ENCODE measurements around the gene NEURL4. TPM values are rescaled to one million over a fixed set of nuclear protein-coding genes. Genes with fewer than 3 reads are reported as not detected.
A peak's percentile ranks its signal among the peaks of the same experiment; 100 is the strongest.

NEURL4 gene
- polyA plus RNA-seq, 4 donors: 14.3 to 36.9 (median 22.7) TPM

- Histone ChIP-seq H3K4me1 (ENCODE audit: control insufficient read depth in 3 of 3, insufficient read depth in 2 of 3, low read depth in 1 of 3, low read length in 2 of 3) (no peaks in the 10 kb centered on the region), H3K9me3 (ENCODE audit: control insufficient read depth in 2 of 2, insufficient read depth in 1 of 2, low read depth in 1 of 2, low read length in 1 of 2) (no peaks in the 10 kb centered on the region), H3K4me3 (ENCODE audit: low read depth in 1 of 3, low read length in 3 of 3) (no peak overlapping the region), H3K27ac (ENCODE audit: low read depth in 1 of 3, low read length in 2 of 3) (no peak overlapping the region), H3K36me3 (ENCODE audit: control insufficient read depth in 3 of 3, insufficient read depth in 2 of 3, low read depth in 1 of 3, low read length in 3 of 3) (no peaks in the 10 kb centered on the region), H3K27me3 (ENCODE audit: control insufficient read depth in 3 of 3, insufficient read depth in 3 of 3, low read length in 3 of 3) (peaks cover 0 to 7% (median 0%) of the 10 kb centered on the region in 3 donors)
- 88 to 91% (median 89%) methylated on average over 6 of the region's 6 CpGs for WGBS, 3 donors
- FAIRE-seq: no peak
- DNase-seq: no peak
Observed at GRCh38 chr17:7363311-7363710, 34.2 kb upstream of the NEURL4 start.

GRCh38 chr17:7361906-7362305, 32.8 kb upstream of the NEURL4 start:
- Histone ChIP-seq H3K27ac (ENCODE audit: low read depth in 1 of 3, low read length in 2 of 3) (no peak overlapping the region), H3K27me3 (ENCODE audit: control insufficient read depth in 3 of 3, insufficient read depth in 3 of 3, low read length in 3 of 3) (peaks cover 0 to 3% (median 0%) of the 10 kb centered on the region in 3 donors), H3K4me3 (ENCODE audit: low read depth in 1 of 3, low read length in 3 of 3) (no peak overlapping the region), H3K4me1 (ENCODE audit: control insufficient read depth in 3 of 3, insufficient read depth in 2 of 3, low read depth in 1 of 3, low read length in 2 of 3) (no peaks in the 10 kb centered on the region), H3K9me3 (ENCODE audit: control insufficient read depth in 2 of 2, insufficient read depth in 1 of 2, low read depth in 1 of 2, low read length in 1 of 2) (no peaks in the 10 kb centered on the region), H3K36me3 (ENCODE audit: control insufficient read depth in 3 of 3, insufficient read depth in 2 of 3, low read depth in 1 of 3, low read length in 3 of 3) (no peaks in the 10 kb centered on the region)
- DNase-seq (no peak), FAIRE-seq (no peak)
- 49 to 66% (median 57%) methylated on average over 3 of the region's 3 CpGs for WGBS, 3 donors

GRCh38 chr17:7357381-7357780, 28.2 kb upstream of the NEURL4 start:
- Histone ChIP-seq H3K4me3 (ENCODE audit: low read depth in 1 of 3, low read length in 3 of 3) (no peak overlapping the region), H3K27ac (ENCODE audit: low read depth in 1 of 3, low read length in 2 of 3) (no peak overlapping the region), H3K9me3 (ENCODE audit: control insufficient read depth in 2 of 2, insufficient read depth in 1 of 2, low read depth in 1 of 2, low read length in 1 of 2) (no peaks in the 10 kb centered on the region), H3K4me1 (ENCODE audit: control insufficient read depth in 3 of 3, insufficient read depth in 2 of 3, low read depth in 1 of 3, low read length in 2 of 3) (peaks cover 0 to 9% (median 3%) of the 10 kb centered on the region in 3 donors), H3K27me3 (ENCODE audit: control insufficient read depth in 3 of 3, insufficient read depth in 3 of 3, low read length in 3 of 3) (peaks cover 0 to 10% (median 0%) of the 10 kb centered on the region in 3 donors), H3K36me3 (ENCODE audit: control insufficient read depth in 3 of 3, insufficient read depth in 2 of 3, low read depth in 1 of 3, low read length in 3 of 3) (peaks cover 0 to 3% (median 0%) of the 10 kb centered on the region in 3 donors)
- FAIRE-seq (no peak), DNase-seq (no peak)
- WGBS, 3 donors: 63 to 77% (median 72%) methylated on average over 2 of the region's 2 CpGs

- Histone ChIP-seq H3K9me3 (ENCODE audit: control insufficient read depth in 2 of 2, insufficient read depth in 1 of 2, low read depth in 1 of 2, low read length in 1 of 2) (no peaks in the 10 kb centered on the region), H3K27me3 (ENCODE audit: control insufficient read depth in 3 of 3, insufficient read depth in 3 of 3, low read length in 3 of 3) (peaks cover 0 to 10% (median 0%) of the 10 kb centered on the region in 3 donors), H3K27ac (ENCODE audit: low read depth in 1 of 3, low read length in 2 of 3) (no peak overlapping the region), H3K36me3 (ENCODE audit: control insufficient read depth in 3 of 3, insufficient read depth in 2 of 3, low read depth in 1 of 3, low read length in 3 of 3) (peaks cover 0 to 3% (median 0%) of the 10 kb centered on the region in 3 donors), H3K4me1 (ENCODE audit: control insufficient read depth in 3 of 3, insufficient read depth in 2 of 3, low read depth in 1 of 3, low read length in 2 of 3) (peaks cover 0 to 9% (median 3%) of the 10 kb centered on the region in 3 donors), H3K4me3 (ENCODE audit: low read depth in 1 of 3, low read length in 3 of 3) (no peak overlapping the region)
- 65 to 71% (median 71%) methylated on average over 8 of the region's 8 CpGs for WGBS, 3 donors
- DNase-seq (no peak), FAIRE-seq (no peak)
Observed at GRCh38 chr17:7356756-7357155, 27.6 kb upstream of the NEURL4 start.

- WGBS, 3 donors: 5 to 10% (median 6%) methylated on average over 12 of the region's 12 CpGs
- Histone ChIP-seq H3K4me3 (ENCODE audit: low read depth in 1 of 3, low read length in 3 of 3) (no peak overlapping the region), H3K9me3 (ENCODE audit: control insufficient read depth in 2 of 2, insufficient read depth in 1 of 2, low read depth in 1 of 2, low read length in 1 of 2) (no peaks in the 10 kb centered on the region), H3K27ac (ENCODE audit: low read depth in 1 of 3, low read length in 2 of 3) (no peak overlapping the region), H3K36me3 (ENCODE audit: control insufficient read depth in 3 of 3, insufficient read depth in 2 of 3, low read depth in 1 of 3, low read length in 3 of 3) (peaks cover 0 to 3% (median 0%) of the 10 kb centered on the region in 3 donors), H3K4me1 (ENCODE audit: control insufficient read depth in 3 of 3, insufficient read depth in 2 of 3, low read depth in 1 of 3, low read length in 2 of 3) (peaks cover 0 to 9% (median 3%) of the 10 kb centered on the region in 3 donors), H3K27me3 (ENCODE audit: control insufficient read depth in 3 of 3, insufficient read depth in 3 of 3, low read length in 3 of 3) (peaks cover 0 to 10% (median 0%) of the 10 kb centered on the region in 3 donors)
- FAIRE-seq (no peak), DNase-seq (peak; percentile 84 to 90)
Observed at GRCh38 chr17:7356072-7356549, 27.0 kb upstream of the NEURL4 start.

GRCh38 chr17:7355573-7355972, 26.4 kb upstream of the NEURL4 start:
- Histone ChIP-seq H3K36me3 (ENCODE audit: control insufficient read depth in 3 of 3, insufficient read depth in 2 of 3, low read depth in 1 of 3, low read length in 3 of 3) (peaks cover 0 to 3% (median 0%) of the 10 kb centered on the region in 3 donors), H3K9me3 (ENCODE audit: control insufficient read depth in 2 of 2, insufficient read depth in 1 of 2, low read depth in 1 of 2, low read length in 1 of 2) (no peaks in the 10 kb centered on the region), H3K27me3 (ENCODE audit: control insufficient read depth in 3 of 3, insufficient read depth in 3 of 3, low read length in 3 of 3) (peaks cover 0 to 10% (median 0%) of the 10 kb centered on the region in 3 donors), H3K27ac (ENCODE audit: low read depth in 1 of 3, low read length in 2 of 3) (no peak overlapping the region), H3K4me1 (ENCODE audit: control insufficient read depth in 3 of 3, insufficient read depth in 2 of 3, low read depth in 1 of 3, low read length in 2 of 3) (peaks cover 0 to 9% (median 8%) of the 10 kb centered on the region in 3 donors), H3K4me3 (ENCODE audit: low read depth in 1 of 3, low read length in 3 of 3) (no peak overlapping the region)
- DNase-seq (no peak), FAIRE-seq (no peak)
- WGBS, 3 donors: 77 to 86% (median 78%) methylated on average over 6 to 8 of the region's 8 CpGs

GRCh38 chr17:7355053-7355452, 25.9 kb upstream of the NEURL4 start, which contains the start of gene TMEM95:
TSS of gene TMEM95 (plus strand) at chr17:7355156. CDS start at chr17:7355205, 49 bp downstream.
- Histone ChIP-seq H3K4me1 (ENCODE audit: control insufficient read depth in 3 of 3, insufficient read depth in 2 of 3, low read depth in 1 of 3, low read length in 2 of 3) (peaks cover 0 to 9% (median 9%) of the 10 kb centered on the region in 3 donors), H3K4me3 (ENCODE audit: low read depth in 1 of 3, low read length in 3 of 3) (no peak within 1 kb of the TSS), H3K36me3 (ENCODE audit: control insufficient read depth in 3 of 3, insufficient read depth in 2 of 3, low read depth in 1 of 3, low read length in 3 of 3) (peaks cover 0 to 3% (median 0%) of the 10 kb centered on the region in 3 donors), H3K27me3 (ENCODE audit: control insufficient read depth in 3 of 3, insufficient read depth in 3 of 3, low read length in 3 of 3) (peaks cover 0 to 10% (median 0%) of the 10 kb centered on the region in 3 donors), H3K27ac (ENCODE audit: low read depth in 1 of 3, low read length in 2 of 3) (no peak within 1 kb of the TSS), H3K9me3 (ENCODE audit: control insufficient read depth in 2 of 2, insufficient read depth in 1 of 2, low read depth in 1 of 2, low read length in 1 of 2) (no peaks in the 10 kb centered on the region)
- 50 to 77% (median 67%) methylated on average over 8 to 10 of the region's 10 CpGs for WGBS, 3 donors
- DNase-seq (no peak), FAIRE-seq (no peak)

- peaks cover 0 to 8% (median 0%) of the 10 kb centered on the region in 3 donors for H3K27me3 ChIP-seq (ENCODE audit: control insufficient read depth in 3 of 3, insufficient read depth in 3 of 3, low read length in 3 of 3)
- 64 to 70% (median 65%) methylated on average over 9 of the region's 9 CpGs for WGBS, 3 donors
- H3K27ac ChIP-seq (ENCODE audit: low read depth in 1 of 3, low read length in 2 of 3): no peak overlapping the region
- DNase-seq (no peak), FAIRE-seq (no peak)
- no peak overlapping the region for H3K4me3 ChIP-seq (ENCODE audit: low read depth in 1 of 3, low read length in 3 of 3)
- H3K9me3 ChIP-seq (ENCODE audit: control insufficient read depth in 2 of 2, insufficient read depth in 1 of 2, low read depth in 1 of 2, low read length in 1 of 2): no peaks in the 10 kb centered on the region
- peaks cover 0 to 3% (median 0%) of the 10 kb centered on the region in 3 donors for H3K36me3 ChIP-seq (ENCODE audit: control insufficient read depth in 3 of 3, insufficient read depth in 2 of 3, low read depth in 1 of 3, low read length in 3 of 3)
- peaks cover 0 to 16% (median 12%) of the 10 kb centered on the region in 3 donors for H3K4me1 ChIP-seq (ENCODE audit: control insufficient read depth in 3 of 3, insufficient read depth in 2 of 3, low read depth in 1 of 3, low read length in 2 of 3)
Observed at GRCh38 chr17:7354262-7354843, 25.2 kb upstream of the NEURL4 start.
